NCI-H2227 treated with DMSO at 0.1 percent for 48 hours (cell line): ENCODE results near the gene MAP3K14.

ENCODE experiments used
- DNase-seq: peaks from one replicate; lab custom pipeline; 2025; lab: John Stamatoyannopoulos, UW

Gene MAP3K14

DNA sequence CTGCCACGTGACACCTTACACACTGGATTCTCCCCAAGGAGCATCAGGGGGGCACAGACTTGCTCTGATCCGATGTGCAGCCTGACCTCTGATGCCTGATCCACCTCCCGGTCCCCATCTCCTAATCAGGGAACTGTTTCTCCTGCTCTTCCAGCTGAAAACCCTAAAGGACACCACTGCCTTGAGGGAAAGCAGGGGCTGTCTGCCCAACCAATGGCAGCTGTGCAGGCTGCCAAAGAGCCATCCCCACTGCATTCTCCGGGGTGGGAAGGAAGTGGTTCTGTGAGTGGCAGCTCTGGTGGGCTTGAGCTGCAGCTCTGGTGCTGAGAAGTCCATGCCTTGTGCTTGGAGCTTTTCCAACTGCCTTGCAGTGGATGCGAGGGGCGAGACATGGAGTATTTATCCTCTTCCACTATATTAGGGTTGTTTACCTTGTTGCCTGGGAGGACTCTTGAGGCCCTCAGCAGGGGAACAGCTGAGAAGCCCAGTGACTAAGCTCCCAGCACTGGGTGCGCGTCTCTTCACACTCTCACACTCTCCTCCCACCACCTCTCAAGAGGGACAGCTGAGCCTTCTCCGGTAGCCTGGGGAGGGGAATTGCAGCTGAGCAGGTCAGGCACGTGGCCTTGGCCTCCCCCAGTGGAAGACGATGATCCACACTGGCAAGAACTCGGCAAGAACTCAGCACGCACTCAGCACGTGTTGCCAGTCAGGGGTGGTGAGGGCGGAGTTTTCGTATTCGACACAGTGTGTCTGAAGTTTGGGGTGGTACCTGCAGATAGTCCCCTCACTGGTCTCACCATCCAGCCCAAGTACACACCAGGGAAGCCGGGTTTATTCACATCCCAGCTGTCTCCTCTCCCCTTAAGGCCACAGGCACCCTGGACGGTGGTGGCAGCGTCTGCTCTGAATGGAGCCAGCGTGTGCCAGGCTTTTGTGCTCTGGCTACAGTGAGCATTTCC, 33.9 kb downstream of the MAP3K14 start:
- DNase-seq, result no peak

DNA sequence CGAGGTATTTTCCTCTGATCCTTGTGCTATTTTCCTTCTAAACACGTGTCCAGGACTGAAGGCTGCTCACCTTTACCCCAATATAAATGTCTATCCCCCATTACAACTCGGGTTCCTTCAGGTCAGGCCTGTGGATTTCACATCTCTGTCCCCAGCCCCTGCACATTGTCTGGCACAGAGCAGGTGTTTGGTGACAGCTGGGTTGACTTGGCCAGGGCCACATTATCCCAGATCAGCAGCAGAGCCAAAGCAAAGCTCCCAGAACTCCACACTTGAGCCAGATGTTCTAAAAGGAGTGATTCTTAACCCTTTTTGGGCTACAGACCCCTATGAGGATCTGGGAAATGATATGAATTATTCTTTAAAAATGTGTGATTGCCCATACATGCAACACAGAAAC, 36.9 kb downstream of the MAP3K14 start:
- DNase-seq, result no peak

DNA sequence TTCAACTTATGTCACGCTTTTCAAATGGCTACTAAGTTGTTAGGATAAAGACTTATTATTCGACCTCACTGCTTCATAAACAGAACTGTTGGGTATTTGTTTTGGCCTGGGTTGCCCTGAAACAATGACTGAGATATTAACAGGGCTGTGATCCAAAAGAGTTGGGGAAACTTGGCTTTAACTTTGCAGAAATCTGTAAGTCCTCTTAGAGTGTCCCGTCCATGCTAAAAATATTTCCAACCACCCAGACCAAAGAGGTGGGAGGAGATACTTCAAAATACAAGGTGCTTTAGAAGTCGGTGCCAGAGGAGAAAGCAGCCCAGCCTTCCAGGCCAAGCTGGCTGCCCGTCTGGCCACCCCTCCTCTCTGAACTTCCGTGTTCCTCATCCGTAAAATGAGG, 38.8 kb downstream of the MAP3K14 start:
- no peak for DNase-seq

DNA sequence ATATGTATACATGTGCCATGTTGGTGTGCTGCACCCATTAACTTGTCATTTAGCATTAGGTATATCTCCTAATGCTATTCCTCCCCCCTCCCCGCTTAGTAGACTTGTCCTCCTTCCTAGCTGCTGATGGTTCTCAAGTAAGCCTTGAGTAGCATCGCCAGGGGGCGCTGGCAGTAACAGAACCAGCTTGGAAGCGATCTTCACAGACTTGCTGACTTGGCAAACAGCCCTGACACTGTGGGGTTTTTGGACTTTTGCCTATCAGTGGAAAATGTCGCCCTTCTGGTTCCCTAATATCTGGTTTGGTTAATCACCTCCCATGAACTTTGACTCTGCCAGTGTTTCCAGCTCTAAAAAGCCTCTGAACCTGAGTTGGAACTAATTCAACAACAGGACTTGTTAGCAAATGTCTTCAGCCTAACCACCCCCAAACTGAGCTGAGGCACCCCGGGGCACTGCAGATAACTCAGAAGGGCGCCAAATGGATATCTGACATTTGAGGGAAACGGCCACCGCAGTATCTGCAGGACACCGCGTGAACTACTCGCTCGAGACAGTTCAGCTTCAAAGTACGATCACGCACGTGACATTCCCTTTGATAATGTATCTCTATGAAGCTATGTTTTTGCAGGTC, 39.5 kb downstream of the MAP3K14 start:
- DNase-seq, result peak; percentile 79

DNA sequence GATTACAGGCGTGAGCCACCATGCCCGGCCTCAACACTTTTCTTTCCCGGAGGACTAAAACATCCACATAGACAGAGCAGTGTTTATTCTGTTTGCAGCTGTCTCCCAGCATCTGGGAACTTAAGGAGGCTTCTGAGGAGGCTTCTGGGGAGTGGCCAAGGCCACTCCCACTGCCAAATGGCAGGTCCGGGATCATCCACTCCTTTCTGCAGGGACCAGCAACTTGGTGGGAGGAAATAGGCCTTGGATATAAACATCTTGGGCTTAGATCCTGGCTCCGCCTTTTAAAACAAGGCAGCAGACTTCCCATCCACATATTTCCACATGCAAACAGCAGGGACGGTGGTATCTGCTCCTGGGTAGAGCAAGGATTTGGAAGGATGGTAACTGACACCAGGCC, 40.8 kb downstream of the MAP3K14 start:
- DNase-seq, result no peak

DNA sequence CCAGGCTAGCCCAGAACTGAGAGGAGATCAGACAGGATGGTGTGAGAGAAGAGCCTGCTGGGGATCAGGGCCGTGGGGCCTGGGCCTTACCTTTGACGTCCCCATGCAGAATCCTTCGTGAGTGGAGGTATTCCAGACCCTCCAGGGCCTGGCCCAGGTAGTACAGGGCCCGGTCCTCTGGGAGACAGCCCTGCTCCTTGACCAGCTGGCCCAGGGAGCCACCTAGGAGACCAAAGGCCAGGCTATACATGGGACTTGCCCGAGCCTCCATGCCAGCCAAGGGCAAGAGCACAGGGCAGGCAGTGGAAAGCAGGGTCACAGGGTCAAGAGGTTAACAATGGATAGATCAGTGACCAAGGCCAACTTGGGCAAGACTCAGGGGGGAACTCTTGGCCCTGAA, 42.8 kb downstream of the MAP3K14 start:
- DNase-seq, result no peak

DNA sequence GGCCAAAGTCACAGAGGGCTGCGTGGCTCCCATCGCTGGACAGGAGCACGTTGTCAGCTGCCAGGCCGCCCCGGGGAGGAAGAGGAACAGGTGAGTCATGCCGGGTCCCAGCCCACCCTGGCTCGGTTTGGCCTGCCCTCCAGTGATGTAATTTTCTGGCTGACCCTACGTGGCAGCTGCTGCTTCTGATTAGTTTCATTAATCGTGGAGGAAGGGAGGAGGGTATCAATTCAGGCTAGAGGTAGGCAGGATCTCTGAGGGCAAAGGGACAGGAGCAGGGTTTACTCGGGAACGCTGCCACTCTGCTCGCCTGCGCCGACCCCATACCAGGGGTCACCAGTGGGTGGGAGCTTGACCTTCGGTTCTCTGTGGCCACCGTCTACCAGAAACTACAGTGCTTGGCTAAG, 43.3 kb downstream of the MAP3K14 start:
- no peak for DNase-seq

DNA sequence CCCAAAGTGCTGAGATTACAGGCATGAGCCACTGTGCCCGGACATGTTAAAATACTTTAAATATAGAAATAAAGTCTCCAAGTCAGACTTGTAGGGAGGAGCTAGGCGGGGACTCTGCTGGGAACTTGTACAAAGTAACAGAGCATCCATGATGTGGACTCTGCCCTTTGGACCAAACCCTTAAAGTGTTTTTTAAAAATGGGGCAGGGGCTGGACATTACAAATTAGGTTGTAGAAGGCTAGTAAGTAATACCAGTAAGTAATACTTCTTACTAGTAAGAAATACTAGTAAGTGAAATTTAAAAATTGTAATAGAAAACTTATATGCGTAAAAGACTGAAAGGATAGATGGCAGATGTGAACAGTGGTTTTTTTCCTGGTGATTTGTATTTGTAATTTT, 45.2 kb downstream of the MAP3K14 start:
- DNase-seq, result no peak

DNA sequence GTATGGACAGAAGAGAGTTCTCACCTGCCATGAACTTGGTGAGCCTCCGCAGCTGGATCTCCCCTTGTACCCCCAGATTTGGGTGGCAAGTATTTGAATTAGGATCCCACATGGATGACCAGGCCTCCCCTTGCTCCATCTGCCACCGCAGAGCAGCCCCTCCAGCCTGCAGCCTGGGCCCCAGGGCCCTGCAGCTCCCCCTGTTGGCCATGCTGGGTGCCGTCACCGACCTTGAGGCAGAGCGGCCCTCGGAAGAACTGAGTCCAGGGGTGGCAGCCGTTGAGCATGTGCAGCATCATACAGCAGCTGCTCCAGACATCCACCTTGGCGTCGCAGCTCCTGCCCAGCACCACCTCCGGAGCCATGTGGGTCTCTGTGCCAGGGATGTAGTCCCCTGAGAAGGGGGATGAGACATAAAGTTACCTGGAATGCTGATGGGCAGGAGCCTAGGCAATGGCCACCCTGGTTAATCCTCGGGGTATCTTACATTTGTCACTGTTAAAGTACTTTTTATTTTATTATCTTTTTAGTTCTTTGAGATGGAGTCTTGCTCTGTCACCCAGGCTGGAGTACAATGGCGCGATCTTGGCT, 45.9 kb downstream of the MAP3K14 start:
- no peak for DNase-seq

DNA sequence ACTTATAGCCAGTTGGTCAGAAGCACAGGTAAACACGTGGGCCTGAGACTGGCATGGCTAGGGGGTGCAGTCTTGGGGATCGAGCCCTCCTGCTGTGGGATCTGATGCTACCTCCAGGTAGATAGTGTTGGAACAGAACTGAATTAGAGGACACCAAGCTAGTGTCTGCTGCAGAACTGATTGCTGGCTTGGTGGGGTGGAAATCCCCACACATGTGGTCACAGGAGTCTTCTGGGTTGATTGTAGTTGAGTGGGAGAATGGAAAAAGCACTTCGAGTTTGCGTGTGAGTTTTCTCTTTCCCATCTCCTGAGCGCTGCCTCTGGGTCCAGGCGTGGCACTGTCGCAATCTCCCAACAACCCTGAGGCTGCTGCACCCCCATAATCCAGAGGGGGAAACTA, 46.9 kb downstream of the MAP3K14 start:
- no peak for DNase-seq

DNA sequence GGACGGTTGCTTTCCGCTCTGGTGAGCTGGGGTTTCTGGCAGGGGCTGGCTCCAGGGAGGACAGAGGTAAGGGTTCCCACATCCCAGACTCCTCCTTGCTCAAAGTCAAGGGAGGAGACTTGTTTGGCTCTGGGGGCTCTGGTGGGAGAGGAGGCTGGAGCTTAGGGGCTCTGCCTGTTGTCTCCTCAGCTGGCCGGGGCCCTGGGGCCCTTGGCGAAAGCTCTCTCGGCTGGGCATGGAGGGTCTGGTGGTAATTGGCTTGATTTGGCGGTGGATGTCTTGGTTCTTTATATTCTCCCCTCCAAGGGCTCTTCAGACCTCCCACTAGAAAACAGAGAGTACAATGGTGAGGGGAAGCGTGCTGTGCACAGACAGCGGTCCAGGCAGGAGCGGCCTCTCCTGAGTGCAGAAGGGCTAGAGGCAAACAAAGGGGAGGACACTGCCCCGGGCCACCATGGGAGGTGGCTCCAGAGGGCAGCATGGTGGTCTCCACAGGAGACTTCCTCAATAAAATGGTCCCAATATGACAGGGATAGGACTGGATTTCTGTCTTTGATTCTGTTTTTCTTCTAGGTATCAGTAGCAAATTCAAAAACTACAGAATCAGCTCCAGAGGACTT, 49.3 kb downstream of the MAP3K14 start:
- DNase-seq, result no peak

DNA sequence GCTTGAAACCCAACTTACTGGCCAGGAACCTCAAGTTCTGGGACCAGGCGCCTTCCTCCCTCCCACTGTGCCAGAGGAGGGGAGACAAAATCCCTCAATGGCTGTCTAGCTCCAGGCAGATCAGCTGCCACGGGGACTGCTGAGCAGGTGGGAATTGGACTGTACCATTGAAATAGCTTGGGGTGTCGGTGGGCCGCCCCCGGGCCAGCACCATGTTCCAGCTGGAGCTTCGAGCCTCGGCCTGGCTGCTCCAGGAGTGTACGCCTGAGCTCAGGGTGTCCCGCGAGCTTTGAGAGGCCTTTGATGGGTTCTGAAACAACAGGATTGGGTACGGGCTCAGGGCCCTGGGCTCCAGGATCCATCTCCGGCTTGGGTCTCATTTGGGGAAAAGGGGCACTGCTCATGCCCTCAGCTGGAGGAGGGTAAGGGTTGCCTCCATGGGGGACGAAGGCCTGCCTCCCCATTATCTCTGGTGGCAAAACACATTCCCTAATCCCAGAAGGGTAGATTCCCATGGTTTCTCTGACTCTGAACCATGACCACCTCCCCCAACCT, 50.4 kb downstream of the MAP3K14 start:
- no peak for DNase-seq

DNA sequence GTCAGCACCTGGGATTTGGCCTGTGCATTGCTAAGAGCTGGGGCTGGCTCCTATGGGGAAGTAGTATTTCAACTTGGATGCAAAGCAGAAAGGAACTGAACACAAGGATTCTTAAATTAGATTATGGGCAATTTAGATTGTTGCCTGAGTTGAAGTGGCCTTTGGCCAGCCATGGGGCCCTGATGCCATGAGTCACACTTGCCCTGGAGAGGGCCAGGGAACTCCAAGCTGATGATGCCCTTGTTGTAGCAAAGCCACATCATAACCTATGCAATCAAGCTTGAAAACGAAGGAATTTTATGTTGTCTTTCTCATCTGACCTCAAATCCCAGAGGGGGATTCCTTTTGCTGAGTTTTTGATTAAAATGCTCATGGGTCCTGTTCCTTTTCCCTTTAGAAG, 51.0 kb downstream of the MAP3K14 start:
- no peak for DNase-seq

DNA sequence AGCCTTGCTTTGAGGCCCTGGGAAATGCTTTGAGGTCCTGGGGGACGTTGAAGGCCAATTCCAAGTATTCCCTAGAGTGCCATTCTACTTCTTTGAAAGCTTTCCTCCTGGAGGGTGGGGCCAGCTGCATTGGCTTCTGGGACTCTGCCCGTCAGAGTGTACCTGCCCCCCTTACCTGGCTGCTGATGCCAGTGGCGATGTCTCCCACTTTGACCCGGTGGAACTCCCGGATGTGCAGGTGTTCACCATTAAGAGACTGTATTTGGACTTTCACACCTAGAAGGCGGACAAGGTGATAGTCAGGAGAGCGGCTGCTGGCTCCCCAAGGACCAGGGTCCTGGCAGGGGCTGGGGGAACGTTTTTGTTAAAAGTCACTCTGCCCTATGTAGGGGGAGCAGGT, 51.8 kb downstream of the MAP3K14 start:
- no peak for DNase-seq

DNA sequence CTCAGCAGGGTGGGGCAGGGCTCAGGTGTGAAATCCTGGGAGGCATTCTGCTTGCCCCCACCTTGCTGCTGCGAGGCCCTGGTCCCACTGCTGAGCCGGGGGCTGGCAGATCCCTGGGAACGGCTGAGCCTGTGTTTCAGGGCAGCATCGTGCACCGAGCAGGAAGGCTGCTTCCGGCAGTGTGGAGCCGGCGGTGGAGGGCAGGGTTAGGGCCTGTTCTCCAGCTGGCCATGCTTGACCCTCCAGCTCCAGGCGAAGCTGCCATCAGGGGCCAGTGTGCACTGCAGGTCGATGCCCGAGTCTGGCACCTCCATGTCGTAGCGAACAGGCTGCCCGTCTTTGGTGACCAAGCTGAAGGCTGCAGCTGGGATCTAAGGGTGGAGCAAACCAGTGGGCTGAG, 52.4 kb downstream of the MAP3K14 start:
- DNase-seq, result no peak

DNA sequence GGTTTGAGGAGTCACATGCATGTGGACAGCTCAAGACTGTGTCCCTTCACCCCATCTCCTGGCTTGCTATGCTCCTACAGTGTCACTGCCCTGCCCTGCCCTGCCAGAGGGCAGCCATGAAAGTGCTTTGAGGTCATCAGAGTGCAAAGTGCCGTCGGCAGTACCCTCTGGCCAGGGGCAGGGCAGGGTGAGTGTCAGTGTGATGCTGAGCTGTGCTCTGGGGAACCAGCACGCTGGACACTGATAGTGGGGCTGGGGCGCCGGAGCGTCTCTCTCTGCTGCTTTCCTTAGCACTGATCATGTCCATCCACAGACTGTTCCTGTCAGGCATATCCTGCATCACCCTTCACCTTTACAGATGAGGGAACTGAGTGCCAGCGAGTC, 53.4 kb downstream of the MAP3K14 start:
- no peak for DNase-seq

DNA sequence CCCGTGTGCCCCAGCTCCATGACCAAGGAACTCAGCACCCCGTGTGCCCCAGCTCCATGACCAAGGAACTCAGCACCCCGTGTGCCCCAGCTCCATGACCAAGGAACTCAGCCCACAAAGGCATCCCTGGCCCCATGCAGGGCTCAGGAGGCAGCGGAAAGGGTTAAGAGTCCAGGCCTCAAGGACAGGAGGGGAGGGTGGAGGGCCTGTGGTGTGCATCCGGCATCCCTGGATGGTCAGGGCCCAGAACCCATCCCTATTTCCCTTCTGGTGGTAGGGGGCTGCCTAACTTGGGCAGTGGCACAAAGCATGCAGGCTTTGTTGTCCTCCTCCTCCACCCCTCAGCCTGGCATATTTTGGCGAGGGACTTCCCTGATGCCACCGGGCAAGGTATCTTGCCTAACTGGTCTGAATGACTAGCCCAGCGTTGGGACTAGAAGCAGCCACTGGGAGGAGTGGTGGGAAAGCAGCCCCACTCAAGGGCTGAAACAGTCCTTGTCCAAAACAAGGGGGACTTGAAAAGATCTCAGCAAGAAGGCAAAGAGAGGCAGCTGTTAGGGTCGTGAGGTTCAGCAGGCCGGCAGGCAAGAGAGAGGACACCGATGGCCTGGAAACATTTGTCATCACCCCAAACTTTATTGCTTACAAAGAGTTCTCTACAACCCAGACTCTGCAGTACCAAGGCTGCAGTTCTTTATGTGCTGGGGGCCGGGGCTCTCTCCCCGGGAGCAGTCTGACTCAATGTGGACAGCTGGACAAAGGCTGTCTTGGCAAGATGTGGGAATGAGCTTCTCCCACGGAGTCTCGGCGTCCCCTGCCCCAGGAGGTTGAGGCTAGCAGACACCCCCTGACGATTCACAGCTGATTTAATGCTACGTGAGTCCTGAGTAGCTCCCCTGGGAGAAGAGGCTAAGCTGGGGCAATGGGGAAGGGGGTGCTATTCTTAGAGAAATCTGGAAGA, 54.0 kb downstream of the MAP3K14 start:
- DNase-seq, result no peak

DNA sequence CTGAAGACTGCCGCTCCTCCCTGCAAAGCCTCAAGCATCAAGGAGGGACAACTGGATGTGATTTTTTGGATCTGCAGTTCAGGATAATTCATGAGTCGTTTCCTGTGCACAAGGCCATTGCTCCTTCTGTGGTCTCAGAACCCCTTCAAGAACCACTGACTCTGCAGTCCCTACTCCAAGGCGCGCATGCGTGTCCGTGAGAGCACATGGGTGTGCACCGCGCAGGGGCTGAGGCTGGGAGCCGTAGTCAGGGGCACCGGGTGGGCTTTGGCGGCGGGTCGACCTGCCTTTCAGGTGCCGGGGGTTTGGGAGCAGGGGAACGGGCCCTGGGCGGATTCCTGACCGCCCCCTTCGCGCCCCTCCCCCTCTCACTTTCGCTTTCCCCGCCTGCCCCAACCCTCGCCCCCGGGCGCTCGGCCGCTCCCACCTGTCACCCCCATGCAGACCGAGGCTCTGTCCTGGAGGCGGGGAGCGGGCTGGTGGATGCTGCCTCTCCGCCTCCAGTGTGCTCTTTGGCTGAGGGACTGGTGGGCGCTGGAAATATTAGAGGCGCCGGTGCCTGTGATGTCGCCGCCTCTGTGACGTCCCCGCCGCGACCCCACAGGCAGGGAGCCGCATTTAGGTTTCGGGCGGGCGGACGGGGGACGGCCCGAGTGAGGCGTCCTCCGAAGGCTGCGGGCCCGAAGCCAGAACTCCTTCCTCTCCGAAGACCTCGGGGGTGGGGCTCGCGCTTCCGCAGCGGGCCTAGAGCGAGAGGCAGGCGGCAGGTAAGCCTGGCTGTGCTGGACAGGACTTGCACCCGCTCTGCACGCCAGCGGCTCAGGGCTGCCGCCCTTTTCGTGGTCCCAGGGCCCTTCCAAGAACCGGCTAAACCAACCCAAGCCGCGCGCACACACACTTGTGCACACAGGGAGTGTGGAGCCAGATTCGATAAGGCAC, 55.0 kb downstream of the MAP3K14 start, which contains the start of gene SPATA32:
Gene SPATA32 (minus strand): TSS at position 518 of the 939 bp plus-strand sequence. CDS start 78 bp downstream, at position 440.
- DNase-seq, result peak; percentile 60

DNA sequence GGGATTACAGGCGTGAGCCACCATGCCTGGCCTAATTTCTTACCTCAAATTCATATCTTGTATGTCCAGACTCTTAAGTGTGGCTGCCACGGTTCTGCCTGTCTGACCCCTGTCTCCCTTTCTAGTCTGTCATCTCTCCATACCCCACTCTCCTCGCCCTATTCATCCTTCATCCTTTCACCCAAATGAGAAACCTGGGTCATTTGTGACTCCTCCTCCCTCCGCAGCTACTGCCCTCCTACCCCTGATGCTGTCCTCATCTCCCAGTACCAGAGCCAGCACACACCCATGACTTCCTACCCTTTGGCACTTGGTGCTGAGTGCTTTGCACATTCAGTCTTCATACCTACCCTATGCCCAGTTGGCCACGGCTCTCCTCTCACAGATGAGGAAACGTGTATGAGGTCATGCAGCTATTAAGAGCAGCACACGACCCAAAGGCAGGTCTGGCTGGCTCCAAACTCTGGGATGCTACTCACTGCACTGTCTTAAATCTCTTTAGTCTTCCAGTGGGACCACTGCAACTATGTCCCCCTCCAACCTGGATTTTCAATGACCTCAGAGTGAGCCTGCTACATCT, 56.5 kb downstream of the MAP3K14 start:
- no peak for DNase-seq

DNA sequence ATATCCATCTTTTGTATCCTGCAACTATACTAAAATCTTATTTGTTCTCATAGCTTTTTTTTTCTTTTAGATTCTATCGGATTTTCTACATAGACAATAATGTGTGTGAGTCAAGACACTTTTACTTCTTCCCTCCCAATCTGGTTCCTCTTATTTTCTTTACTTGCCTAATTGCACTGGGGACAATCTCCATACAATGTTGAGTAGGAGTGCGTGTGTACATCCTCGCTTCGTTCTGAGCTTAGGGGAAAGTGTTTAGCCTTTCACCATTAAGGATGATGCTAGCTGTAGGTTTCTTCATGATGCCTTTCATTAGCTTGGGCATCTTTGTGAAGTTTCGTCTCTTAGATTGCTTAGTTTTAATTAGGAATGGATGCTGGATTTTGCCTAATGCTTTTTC, 57.8 kb downstream of the MAP3K14 start:
- DNase-seq, result no peak
